GM21381 (cell line): Measurements from ENCODE around the gene GNGT2.

ENCODE experiments used
- ATAC-seq: cut with Tn5 transposase; IDR thresholded peaks from one replicate; pipeline ENCODE4 v1.9.1; 2021; ENCODE audit warnings: mild to moderate bottlenecking, moderate library complexity; ENCODE audit not compliant: unreplicated experiment

Gene GNGT2

DNA sequence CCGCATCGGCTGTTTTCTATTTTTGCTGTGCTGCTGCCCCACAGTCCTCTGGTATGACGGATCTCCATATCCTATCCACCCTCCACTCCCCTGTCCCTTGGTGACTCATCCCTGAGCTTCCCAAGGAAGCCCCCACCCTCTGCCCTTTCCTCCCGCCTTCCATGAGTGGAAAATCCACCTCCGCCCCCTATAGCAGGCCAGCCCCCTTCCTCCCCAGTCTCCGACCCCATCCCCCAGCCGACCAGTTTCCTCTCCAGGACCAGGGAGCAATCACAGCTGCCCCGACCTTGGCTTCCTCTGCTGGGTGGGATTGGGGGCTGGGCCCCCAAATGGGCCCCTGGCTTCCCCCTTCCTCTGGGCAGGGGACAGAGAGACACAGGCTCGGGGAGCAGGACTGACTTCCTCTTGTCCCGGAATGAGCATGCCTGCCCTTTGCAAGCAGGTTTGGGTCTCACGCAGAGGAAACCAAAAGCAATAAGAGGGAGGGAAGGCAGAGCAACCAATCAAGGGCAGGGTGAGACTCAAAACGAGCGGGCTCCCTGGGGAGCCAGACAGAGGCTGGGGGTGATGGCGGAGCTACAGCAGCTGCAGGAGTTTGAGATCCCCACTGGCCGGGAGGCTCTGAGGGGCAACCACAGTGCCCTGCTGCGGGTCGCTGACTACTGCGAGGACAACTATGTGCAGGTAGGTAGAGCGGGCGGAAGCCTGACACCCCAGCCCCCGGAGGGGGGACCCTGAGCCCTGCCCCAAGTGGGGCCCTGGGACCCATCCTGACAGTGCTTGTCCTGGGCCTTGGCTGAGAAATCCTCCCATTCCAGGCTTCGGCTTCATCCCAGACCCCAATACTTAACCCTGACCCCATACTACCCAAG is at the start of gene GNGT2, which contains the start of gene ABI3:
GNGT2 (minus strand) TSS at position 417 of the 872 bp plus-strand sequence. CDS start 3,152 bp downstream, outside the sequence.
ABI3 (plus strand) TSS at position 550 of the 872 bp plus-strand sequence; CDS start at position 568, 18 bp downstream.
- peak; percentile 70 for ATAC-seq

DNA sequence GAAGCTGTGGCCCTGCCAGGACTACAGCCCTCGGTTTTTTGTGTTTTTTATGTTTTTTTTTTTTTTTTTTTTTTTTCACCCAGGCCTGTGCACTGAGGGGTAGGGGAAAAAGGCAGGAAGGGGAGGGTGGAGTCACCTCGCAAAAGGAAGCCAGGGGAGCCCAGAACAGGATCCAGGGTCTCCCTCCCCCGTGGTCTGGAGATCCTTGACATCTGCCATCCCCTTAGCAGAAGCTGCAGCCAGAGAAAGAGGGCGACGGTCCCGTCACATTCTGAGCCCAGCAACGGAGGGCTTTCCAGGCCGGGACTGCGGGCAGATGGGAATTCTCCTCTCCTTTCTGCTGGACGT is 49.3 kb upstream of the GNGT2 start:
- ATAC-seq: no peak

DNA sequence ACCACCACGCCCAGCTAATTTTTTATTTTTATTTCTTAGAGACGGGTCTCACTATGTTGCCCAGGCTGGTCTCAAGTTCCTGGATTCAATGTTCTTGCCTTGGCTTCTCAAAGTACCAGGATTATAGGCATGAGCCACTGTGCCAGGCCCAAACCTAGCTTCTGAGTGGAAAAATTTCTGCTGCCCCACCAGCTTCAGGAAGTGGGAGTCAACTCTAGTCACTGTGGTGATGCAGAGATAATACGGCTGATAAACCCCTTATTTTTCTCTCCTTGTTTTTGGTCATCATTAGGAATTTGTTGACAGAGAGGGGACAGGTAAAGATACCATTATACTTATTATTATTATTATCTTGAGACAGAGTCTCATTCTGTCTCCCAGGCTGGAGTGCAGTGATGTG is 48.0 kb upstream of the GNGT2 start:
- ATAC-seq: no peak

DNA sequence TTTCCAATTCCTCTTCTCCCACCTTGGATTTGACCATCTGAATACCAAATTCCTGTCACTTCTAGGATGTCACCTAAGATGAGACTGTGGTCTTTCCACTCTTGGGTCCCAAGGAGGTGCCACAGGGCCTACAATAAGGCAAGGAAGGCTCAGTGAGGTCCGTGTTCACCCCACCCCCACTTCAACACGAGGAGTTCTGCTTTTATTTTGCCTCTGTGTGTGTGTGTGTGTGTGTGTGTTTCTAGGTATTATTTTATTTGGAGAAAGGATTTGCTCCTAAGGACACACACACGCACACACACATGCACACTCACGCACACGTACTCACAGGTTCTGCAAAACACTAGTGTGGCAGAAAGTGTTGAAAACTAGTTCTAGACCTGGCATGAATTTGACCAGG is 44.8 kb upstream of the GNGT2 start:
- ATAC-seq: no peak

DNA sequence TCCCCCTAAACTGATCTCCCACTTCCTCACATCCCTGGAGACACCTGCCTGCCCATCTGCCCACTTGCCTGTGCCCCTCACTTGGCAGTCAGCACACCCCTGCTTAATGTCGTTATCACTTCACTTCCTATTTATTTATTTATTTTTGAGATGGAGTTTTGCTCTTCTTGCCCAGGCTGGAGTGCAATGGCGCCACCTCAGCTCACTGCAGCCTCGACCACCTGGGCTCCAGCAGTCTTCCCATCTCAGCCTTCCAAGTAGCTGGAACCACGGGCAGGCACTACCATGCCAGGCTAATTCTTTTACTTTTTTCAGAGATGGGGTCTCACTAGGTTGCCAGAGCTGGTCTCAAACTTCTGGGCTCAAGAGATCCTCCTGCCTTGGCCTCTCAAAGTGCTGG is 43.7 kb upstream of the GNGT2 start:
- ATAC-seq: no peak

DNA sequence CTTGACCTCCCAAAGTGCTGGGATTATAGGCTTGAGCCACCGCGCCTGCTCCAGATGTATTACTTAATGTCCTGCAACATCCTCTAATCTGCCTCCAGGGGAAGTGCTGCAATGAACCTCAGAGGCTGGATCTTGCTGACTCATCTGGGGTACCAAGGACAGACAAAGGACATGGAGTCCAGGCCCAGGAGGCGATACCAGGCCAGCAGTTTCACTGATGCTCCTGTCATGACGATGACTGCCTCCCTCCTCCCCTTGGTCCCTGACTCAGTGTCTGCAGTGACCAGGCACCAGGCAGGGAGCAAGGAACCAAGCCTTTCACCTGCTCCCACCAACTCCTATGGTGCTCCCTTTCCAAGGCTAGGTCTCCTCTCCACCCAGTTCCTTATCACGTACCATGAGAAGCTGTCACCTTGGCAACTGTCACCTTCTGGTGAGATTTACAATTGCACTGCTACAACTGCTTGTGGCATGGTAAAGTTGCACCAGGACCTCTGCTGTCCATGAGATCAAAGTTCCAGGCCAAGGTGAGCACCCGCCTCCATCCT is 41.8 kb upstream of the GNGT2 start:
- ATAC-seq: no peak

DNA sequence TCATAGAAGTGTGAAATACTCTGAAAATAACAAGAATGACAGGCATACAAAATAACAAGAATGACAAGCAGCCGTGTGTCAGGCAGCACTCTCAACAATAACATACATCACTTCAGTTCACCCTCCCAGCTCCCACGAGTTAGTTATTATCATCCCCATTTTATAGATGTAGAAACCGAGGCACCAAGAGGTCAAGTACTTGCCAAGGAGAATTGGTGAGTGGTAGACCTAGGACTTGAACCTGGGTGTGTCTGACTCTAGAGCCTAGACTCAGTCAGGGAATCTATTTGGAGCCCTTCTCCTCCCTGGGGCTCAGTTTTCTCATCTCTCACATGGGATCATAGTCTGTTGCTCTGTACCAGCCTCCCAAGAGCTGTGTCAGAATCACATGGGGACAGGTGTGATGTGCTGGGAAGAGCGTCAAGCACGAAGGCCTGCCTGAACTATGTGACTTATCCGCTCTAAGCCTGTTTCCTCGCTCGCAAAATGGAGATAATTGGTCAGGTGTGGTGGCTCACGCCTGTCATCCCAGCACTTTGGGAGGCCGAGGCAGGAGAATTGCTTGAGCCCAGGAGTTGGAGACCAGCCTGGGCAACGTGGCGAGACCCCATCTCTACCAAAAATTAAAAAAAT is 39.6 kb upstream of the GNGT2 start:
- ATAC-seq: no peak

DNA sequence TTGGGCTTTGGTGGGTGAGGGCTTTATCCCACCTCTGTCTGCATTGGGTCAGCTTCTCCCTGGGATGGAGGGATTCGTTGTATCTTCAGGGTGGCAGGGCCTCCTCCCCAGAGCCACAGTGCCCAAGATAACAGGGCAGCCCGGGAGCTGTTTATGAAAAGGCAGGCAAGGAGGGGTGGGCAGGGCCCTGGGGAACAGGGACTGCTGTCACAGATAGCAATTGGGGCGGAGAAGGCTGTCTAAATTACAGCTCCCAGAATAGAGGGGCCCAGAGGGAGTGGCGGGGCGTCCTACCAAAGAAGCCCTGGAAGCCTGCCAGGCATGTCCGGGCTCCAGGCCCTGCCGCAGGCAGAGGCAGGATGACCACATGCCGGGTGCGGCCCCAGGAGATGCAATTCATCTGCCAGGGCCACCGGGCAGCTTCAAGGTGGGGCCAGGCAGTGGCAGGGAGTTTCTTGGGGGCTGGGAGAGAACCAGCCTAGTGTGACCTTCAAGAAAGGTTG is 39.0 kb upstream of the GNGT2 start:
- no peak for ATAC-seq

DNA sequence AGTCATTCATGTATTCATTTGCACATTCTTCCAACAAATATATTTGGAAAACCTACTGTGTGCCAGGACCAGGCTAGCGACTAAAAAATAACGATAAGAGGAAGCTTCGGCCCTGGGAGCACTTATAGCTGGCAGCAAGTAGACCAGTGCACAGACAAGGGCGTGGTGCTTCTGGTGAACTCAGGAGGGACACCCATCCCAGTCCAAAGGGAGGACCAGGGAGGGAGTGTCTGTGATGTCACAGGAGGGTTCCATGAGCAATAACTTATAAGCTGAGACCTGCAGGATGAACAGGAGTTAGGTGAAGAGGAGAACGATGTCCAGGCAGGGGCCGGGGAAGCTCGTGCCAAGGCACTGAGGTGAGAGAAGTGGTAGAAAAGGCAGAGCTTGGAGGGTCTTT is 37.6 kb upstream of the GNGT2 start:
- ATAC-seq: no peak

DNA sequence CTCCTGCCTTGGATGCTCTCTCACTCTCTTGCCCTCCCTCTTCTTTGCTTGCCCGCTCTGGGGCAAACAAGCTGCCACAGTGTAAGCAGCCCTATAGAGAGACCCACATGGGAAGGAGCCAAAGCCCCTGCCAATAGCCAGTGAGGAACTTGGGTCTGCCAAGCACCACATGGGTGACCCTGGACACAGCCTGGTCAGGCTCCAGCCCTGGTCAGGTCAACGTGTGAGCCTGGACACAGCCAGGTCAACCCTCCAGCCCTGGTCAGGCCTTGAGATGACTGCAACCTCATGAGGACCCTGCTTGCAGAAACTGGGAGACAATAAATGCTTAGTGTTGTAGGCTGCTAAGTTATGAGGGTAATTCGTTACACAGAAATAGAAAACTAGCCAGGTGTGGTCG is 34.5 kb upstream of the GNGT2 start:
- ATAC-seq: no peak

DNA sequence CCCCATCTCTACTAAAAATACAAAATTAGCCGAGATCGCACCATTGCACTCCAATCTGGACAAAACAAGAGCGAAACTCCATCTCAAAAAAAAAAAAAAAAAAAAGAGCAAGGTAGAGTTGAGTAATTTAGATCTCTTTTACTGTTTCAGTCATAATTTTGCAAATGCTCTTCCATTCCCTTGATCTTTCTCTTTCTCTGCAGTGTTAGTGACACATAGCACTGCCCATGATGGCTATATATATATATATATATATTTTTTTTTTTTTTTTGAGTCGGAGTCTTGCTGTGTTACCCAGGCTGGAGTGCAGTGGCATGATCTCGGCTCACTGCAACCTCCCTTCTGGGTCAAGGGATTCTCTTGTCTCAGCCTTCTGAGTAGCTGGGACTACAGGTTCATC is 32.4 kb upstream of the GNGT2 start:
- no peak for ATAC-seq

DNA sequence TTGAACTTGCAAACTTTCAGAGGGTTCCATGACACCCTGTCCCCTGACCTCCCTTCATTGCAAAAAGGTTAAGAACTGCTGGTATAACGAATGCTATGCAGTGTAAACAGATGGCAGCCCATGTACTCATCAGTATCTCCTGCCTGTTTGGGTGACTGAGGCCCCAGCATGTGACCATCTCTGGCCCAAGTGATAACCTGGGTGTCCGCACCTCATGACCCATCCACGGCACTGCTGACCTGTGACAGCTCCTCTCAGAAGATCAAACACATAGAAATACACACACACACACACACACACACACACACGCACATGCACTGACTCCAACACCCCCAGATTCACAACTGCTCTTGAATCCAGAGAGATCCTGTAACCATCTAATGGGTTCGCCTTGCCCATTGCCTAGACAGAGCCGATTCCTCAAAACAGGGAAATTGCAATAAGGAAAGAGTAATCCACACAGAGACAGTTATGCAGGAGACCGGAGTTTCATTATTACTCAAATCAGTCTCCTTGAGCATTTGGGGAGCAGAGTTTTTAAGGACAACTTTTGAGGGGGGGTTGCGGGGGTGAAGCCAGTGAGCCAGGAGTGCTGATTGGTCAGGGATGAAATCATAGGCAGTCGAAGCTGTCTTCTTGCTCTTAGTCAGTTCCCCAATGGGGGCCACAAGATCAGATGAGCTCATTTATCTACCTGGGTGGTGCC is 31.5 kb upstream of the GNGT2 start:
- ATAC-seq: no peak

DNA sequence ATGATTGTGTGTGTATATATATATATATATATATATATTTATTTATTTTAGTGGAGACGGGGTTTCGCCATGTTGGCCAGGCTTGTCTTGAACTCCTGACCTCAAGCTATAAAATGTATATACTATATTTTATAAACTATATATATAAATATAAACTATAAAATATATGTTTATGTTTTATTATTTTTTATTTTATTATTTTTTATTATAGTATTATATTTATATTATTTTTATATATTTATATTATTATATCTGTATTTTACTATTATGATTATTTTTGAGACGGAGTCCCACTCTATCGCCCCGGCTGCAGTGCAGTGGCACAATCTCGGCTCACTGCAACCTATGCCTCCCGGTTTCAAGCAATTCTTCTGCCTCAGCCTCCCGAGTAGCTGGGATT is 30.7 kb upstream of the GNGT2 start:
- ATAC-seq: no peak

DNA sequence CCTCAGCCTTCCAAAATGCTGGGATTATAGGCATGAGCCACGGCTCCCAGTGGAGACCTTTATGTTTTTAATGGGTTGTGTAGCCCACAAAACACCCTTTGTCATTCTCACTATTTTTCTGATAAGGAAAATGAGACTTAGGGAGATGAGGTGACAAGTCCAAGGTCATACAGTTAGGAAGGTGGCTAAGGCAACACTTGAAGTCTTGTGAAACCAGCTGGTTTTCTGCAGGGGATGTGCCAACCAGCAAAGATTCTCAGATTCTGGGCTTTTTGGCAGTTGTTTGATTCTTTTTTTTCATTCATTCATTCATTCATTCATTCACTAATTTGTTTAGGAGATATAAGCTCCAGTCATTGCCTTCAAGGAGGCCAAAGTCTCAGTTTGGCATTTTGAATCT is 30.2 kb upstream of the GNGT2 start:
- ATAC-seq: no peak

DNA sequence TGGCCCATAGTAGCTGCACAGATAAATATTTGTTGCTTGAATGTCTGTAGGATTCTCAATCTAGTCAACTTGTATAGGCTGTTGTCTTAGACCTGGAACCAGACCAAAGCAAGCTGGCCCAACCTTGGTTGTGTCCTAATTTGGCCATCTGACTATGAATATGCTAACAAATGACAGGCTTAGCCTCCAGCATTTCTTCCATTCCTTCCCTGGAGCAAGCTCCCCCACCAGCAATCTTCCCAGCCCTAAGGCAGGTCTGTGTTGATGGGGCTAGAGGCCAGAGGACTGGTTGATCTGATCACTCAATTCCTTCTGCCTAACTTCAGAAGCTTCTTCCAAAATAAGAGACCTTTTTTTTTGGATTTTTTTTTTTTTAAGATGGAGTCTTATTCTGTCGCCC is 29.6 kb upstream of the GNGT2 start:
- no peak for ATAC-seq

DNA sequence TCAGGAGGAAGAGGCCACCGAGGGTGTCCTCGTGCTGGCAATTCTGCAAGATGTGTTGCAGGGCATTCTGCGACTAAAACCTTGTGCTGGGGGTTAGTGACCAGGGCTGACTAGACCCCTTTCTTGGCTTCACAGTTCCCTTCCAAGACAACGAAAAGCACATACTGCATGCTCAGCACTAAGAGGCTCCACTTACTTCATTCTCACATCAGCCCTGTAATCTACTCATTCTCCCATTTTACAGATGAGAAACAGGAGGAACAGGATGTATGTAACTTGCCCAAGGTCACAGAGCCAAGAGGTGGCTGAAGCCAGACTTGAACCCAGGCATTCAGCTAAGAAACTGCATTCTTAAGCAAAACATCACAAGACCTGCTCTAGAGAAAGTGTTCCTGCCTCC is 25.5 kb upstream of the GNGT2 start:
- no peak for ATAC-seq

DNA sequence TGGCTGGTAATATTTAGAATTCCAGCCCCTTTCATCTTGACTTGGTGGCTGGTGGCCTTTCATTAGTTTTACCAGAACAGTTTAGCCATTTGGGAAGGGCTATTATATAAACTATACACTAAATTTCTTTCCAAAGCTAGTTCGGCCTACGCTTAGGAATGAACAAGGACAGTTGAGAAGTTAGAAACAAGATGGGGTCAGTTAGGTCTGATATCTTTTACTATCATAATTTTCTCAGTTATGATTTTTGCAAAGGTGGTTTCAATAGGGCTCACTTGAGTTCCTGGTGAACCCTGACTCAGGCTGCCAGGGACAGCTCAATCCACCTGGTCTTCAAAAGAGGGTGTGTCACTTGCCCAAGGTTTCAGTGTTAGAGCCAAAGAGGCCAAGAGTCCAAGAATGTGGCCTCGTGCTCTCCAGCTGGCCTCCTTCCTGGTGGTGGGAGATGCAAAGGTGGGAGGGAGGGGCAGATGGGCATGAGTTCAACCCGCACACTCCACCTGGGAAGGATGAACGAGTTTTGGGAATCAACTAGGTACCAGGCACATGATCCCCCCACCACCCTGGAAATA is 24.2 kb upstream of the GNGT2 start:
- no peak for ATAC-seq

DNA sequence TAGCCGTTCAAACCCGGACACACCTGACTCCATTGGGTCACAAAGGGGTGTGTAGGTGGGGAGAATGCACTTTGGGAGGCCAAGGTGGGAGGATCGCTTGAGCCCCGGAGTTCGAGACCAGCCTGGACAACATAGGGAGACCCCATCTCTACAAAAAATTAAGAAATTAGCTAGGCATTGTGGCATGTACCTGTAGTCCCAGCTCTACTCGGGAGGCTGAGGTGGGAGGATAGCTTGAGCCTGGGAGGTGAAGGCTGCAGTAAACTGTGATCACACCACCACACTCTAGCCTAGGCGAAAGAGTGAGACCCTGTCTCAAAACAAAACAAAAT is 21.2 kb upstream of the GNGT2 start:
- no peak for ATAC-seq

DNA sequence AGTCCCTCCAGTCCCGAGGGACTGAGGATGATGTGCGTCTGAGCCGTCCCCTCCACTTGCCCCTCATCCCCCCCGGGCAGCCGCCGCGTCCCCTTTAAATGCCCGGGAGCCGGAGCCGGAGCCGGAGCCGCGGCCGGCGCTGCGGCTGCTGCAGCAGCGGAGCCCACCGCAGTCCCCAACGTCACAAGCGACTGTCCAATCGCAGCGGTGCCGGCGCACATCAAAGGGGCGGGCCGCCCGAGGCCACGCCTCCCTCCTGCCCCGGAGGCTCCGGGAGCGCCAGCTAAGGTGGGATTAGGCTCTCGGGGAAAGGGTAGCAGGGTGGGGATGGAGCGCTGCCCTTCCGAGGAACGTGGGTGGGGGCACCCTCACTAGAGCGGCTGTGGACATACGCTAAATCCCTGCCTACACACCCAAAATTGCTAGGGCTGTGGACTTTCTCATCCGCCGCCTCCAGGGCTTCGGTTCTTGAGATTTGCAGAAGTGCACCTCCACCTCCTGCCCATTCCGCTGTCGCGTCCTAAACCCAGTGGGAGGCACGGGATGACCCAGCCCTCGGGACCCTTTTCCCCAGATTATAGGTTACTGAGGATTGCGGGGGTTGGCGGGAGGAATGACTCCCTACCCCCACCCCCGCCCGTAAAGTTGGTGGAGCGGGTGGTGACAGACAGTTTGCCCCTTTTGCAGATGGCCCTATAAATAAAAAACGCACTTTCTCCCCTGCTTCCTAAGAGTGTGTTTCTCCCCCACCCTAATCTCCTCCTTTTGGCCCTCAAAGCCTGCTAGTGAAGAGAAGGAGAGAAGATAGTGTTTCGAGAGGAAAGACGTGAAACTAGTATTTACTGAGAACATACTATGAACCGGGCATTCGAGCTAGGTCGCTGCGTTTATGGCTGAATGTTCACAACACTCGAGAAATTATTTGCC is 20.5 kb upstream of the GNGT2 start, which contains the start of gene PHOSPHO1:
PHOSPHO1 (minus strand) TSS at position 152 of the 927 bp plus-strand sequence. CDS start 4,096 bp downstream, outside the sequence.
- ATAC-seq: peak; percentile 96
